Upper lobe of left lung (tissue), 6 donors: ENCODE data around the gene EGFL7. TPM values are rescaled to one million over a fixed set of nuclear protein-coding genes. Genes with fewer than 3 reads are reported as not detected.

Source experiments
- ATAC-seq, 2 donors: fragments of 200-7000 bp; cut with Tn5 transposase; one replicate each; pipeline ENCODE4 v1.9.1; 2022; ENCODE audit warnings: mild to moderate bottlenecking in 2 of 2, moderate library complexity in 2 of 2; ENCODE audit not compliant: low FRiP score in 2 of 2
- DNase-seq, 2 donors: peaks; one replicate each; pipeline ENCODE4 v3.0.0-alpha.2; 2019 to 2020
- H3K27ac ChIP-seq, 4 donors: fragments of 200-600 bp; sonication (generic); one replicate each; pipeline ENCODE4 v1.5.1; 2016 to 2019
- H3K27me3 ChIP-seq, 4 donors: fragments of 200-600 bp; sonication (generic); one replicate each; pipeline ENCODE4 v1.5.1; 2017 to 2019
- H3K36me3 ChIP-seq, 4 donors: fragments of 200-600 bp; sonication (generic); one replicate each; pipeline ENCODE4 v1.5.1; 2016 to 2019
- H3K4me1 ChIP-seq, 4 donors: fragments of 200-600 bp; sonication (generic); one replicate each; pipeline ENCODE4 v1.5.1; 2018 to 2019
- H3K4me3 ChIP-seq, 4 donors: fragments of 200-600 bp; sonication (generic); one replicate each; pipeline ENCODE4 v1.5.1; 2017 to 2019; ENCODE audit warnings: mild to moderate bottlenecking in 2 of 4, moderate library complexity in 1 of 4
- H3K9me3 ChIP-seq, 4 donors: fragments of 200-600 bp; sonication (generic); one replicate each; pipeline ENCODE4 v1.5.1; 2018 to 2019
- EP300 ChIP-seq, 4 donors: sonication (generic); formaldehyde crosslinking; IDR thresholded peaks; one replicate each; pipeline ENCODE4 v1.5.1; 2017; ENCODE audit warnings: antibody characterized with exemption in 4 of 4, control low read depth in 2 of 4
- POLR2A ChIP-seq, 4 donors: fragments of 450-650 bp; IDR thresholded peaks; one replicate each; pipeline ENCODE4 v1.5.1; 2016 to 2017; ENCODE audit warnings: antibody characterized with exemption in 4 of 4, mild to moderate bottlenecking in 2 of 4
- POLR2AphosphoS5 ChIP-seq, 2 donors: sonication (generic); formaldehyde crosslinking; IDR thresholded peaks; one replicate each; pipeline ENCODE4 v1.5.1; 2017; ENCODE audit warnings: antibody characterized with exemption in 2 of 2
- WGBS, 2 donors: methylation state at CpG; one replicate each; pipeline ENCODE4 v1.1.5; 2017 to 2018; 5-methylcytosine and 5-hydroxymethylcytosine counted together
- total RNA-seq, 6 donors: library from RNA; depleted of rRNA in 4 of 6; stranded (reverse); fragments of >200 nt in 4 of 6; gene quantifications; one replicate each; pipeline versions ENCODE4 v1.1.0 to v1.2.1, GENCODE V29; 2016 to 2021
- TF ChIP-seq, protein P1 (sequence below), 6 experiments: fragments of 450-650 bp in 4 of 6; fragments of 200-600 bp in 2 of 6; sonication (generic) in 2 of 6; IDR thresholded peaks; one replicate each; pipeline ENCODE4 v1.5.1; 2016 to 2019; ENCODE audit warnings: antibody characterized with exemption in 6 of 6
- donor health status: DM: no; HTN: no; CAD: no; lungs with moderate emphysema.
- donor health status: DM: no; HTN: yes; CAD: no; lungs with severe emphysema.

The EGFL7 gene
- total RNA-seq, 6 donors from 2014 or later = 77.9 to 321 (median 165) TPM

DNA sequence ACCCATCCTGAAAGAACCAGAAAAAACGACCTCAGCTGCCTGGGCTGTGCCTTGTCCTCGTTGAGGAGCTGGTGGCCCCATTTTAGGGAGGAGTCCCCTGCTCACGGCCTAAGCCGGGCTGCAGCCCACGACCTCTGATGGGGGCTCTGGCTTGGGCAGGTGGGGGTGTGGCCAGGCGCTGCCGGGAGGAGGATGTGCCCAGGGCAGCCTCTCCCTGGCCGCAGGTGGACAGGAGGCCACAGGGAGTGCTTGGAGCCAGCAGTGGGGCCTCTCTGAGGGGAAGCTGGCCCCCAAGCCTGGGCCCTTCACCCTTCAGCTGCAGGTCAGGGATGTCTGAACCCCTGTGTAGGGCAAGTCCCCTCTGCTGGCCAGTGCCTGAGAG is 52.2 kb downstream of the EGFL7 start:
- no peak for DNase-seq
- H3K4me1 ChIP-seq = peaks cover 45 to 60% (median 52%) of the 10 kb centered on the region in 4 donors
- H3K9me3 ChIP-seq = no peaks in the 10 kb centered on the region
- peaks cover 0 to 12% (median 2%) of the 10 kb centered on the region in 4 donors for H3K27me3 ChIP-seq
- 34% methylated on average over 8 of the region's 8 CpGs; no CpG with 5 or more reads in 1 of the 2 donors for WGBS, 2 donors
- no peak for ATAC-seq
- H3K4me3 ChIP-seq = no peak overlapping the region
- TF ChIP-seq, protein P1, sequence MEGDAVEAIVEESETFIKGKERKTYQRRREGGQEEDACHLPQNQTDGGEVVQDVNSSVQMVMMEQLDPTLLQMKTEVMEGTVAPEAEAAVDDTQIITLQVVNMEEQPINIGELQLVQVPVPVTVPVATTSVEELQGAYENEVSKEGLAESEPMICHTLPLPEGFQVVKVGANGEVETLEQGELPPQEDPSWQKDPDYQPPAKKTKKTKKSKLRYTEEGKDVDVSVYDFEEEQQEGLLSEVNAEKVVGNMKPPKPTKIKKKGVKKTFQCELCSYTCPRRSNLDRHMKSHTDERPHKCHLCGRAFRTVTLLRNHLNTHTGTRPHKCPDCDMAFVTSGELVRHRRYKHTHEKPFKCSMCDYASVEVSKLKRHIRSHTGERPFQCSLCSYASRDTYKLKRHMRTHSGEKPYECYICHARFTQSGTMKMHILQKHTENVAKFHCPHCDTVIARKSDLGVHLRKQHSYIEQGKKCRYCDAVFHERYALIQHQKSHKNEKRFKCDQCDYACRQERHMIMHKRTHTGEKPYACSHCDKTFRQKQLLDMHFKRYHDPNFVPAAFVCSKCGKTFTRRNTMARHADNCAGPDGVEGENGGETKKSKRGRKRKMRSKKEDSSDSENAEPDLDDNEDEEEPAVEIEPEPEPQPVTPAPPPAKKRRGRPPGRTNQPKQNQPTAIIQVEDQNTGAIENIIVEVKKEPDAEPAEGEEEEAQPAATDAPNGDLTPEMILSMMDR (IDR thresholded peaks at IDR 0.05) = no peak
- TF ChIP-seq POLR2AphosphoS5 (IDR thresholded peaks at IDR 0.05) (no peak), EP300 (IDR thresholded peaks at IDR 0.05) (no peak), POLR2A (IDR thresholded peaks at IDR 0.05) (no peak)
- H3K36me3 ChIP-seq = no peaks in the 10 kb centered on the region
- H3K27ac ChIP-seq = peak overlapping the region; percentile 80 to 89 (median 88)

DNA sequence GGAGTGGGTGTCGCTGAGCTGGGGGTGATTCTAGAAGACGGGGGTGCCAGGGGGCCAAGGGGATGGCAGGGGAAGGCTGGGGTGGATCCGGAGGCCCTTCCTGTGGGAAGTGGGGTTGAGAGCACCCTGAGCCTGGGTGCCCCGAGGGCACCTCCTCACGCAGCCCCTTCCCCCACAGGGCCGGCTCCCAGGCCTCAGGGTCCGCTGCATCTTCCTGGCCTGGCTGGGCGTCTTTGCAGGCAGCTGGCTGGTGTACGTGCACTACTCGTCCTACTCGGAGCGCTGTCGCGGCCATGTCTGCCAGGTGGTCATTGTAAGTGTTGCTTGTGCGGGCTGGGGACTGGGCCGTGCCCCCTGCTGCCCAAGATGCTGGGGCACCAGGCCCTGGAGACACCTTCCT is 54.7 kb downstream of the EGFL7 start:
- Histone ChIP-seq H3K4me1 (peaks cover 56 to 74% (median 64%) of the 10 kb centered on the region in 4 donors), H3K4me3 (no peak overlapping the region), H3K27me3 (peaks cover 0 to 5% (median 2%) of the 10 kb centered on the region in 4 donors), H3K27ac (peak overlapping the region in 2 of 4 donors; percentile 76 to 89), H3K9me3 (no peaks in the 10 kb centered on the region), H3K36me3 (peaks cover 0 to 11% (median 10%) of the 10 kb centered on the region in 4 donors)
- TF ChIP-seq POLR2A (IDR thresholded peaks at IDR 0.05) = no peak
- no peak for TF ChIP-seq POLR2AphosphoS5 (IDR thresholded peaks at IDR 0.05)
- TF ChIP-seq, protein P1 (IDR thresholded peaks at IDR 0.05) = no peak
- no peak for TF ChIP-seq EP300 (IDR thresholded peaks at IDR 0.05)
- 71 to 79% methylated on average over 5 to 9 of the region's 16 CpGs for WGBS, 2 donors
- no peak for ATAC-seq
- DNase-seq = peak in 1 of 2 donors; percentile 79

DNA sequence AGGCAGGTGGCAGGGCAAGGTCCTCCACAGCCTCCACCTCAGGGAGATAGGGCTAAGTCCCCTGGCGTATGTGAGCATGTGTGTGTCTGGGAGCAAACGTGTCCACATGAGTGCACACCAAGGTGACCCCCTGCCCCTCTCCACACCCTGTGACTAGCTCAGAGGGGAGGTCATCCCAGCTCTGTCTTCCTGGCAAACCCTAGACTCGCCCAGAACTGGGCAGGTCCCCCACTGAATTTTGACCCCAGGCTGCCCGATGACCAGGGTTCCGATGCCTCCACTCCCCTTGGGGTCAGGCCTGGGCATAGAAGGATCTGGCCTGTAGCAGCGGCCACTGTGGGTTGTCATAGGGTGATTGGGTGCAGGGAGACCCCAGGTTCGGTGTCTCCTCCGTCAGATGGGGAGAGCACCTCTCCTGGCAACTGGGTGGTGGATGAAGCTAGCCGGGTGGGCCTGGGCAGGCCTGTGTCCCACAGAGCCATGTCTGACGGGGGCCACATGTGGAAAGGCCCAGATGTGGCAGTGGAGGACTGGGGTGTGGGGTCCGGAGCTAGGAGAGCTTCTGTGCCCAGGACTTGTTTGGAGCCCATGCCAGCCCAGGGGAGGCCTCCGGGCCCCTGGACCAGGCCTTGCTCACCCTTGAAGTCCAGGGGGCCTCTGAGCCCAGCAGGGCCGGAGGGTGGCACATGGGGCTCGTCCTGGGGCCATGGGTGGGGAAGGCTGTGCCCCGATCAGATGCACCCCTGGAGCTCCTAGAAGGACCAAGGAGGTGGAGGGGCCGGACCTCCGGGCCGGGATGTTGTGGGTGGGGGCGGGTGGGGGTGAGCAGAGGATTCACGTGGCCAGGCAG is 55.9 kb downstream of the EGFL7 start:
- peak overlapping the region; percentile 60 to 83 (median 78) for H3K27ac ChIP-seq
- no peak for TF ChIP-seq EP300 (IDR thresholded peaks at IDR 0.05)
- TF ChIP-seq, protein P1 (IDR thresholded peaks at IDR 0.05) = no peak
- H3K4me3 ChIP-seq = no peak overlapping the region
- 60 to 64% methylated on average over 14 to 20 of the region's 20 CpGs for whole genome bisulfite sequencing, 2 donors
- H3K36me3 ChIP-seq = peaks cover 3 to 23% (median 22%) of the 10 kb centered on the region in 4 donors
- H3K4me1 ChIP-seq = peaks cover 48 to 73% (median 55%) of the 10 kb centered on the region in 4 donors
- DNase-seq = no peak
- no peaks in the 10 kb centered on the region for H3K9me3 ChIP-seq
- ATAC-seq = no peak
- no peaks in the 10 kb centered on the region for H3K27me3 ChIP-seq

DNA sequence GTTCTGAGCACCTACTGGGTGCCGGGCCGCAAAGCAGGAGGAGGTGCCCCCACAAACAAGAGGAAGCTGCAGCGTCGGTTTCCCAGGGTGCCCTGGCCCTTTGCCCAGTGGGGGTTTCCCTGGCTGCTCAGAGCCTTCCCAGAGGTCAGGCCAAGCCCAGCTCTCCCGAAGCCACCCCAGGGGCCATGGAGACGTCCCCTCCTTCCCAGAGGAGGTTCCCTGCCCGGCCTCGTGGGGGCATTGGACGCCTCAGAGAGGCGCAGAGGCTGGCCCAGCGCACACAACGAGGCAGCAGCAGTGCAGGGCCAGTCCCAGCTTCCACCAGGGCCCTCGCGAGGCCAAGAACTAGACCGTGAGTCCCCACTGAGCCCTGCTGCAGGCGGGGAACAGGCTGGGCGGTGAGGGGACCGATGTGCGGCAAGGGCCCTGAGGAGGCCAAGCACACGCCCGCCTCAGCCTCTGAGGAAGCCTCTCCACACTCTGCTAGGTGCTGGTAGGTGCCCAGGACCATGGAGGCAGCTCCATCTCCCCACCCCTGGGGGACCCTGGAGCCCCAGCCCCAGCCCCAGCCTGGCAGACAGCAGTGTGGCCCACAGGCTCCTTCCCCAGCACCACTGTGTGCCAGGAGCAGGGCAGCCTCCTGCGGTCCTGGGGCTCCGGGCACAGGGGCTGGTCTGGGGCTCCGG is 56.6 kb downstream of the EGFL7 start:
- H3K36me3 ChIP-seq = peaks cover 11 to 30% (median 29%) of the 10 kb centered on the region in 4 donors
- peak overlapping the region; percentile 60 to 83 (median 78) for H3K27ac ChIP-seq
- H3K27me3 ChIP-seq = no peaks in the 10 kb centered on the region
- peak; percentile 1 to 2 for ATAC-seq
- TF ChIP-seq, protein P1 (IDR thresholded peaks at IDR 0.05) = peak in 4 of 6 experiments; percentile 23 to 46 (median 31)
- TF ChIP-seq EP300 (IDR thresholded peaks at IDR 0.05) = no peak
- TF ChIP-seq POLR2AphosphoS5 (IDR thresholded peaks at IDR 0.05) = peak in 1 of 2 donors; percentile 36
- peak; percentile 62 to 81 for DNase-seq
- peak overlapping the region in 1 of 4 donors; percentile 2 for H3K4me3 ChIP-seq
- no peaks in the 10 kb centered on the region for H3K9me3 ChIP-seq
- WGBS, 2 donors = 52 to 97% methylated on average over 5 to 24 of the region's 24 CpGs
- peaks cover 43 to 71% (median 57%) of the 10 kb centered on the region in 4 donors for H3K4me1 ChIP-seq
